A673 (cell line): ENCODE data around the gene STAG3.
"Not testable (repeated sequence)": the region's sequence is repeated elsewhere in the genome, so short reads cannot be mapped to it uniquely, and the experiment has no call there.

Source experiments
- CTCF ChIP-seq: fragments of 300-800, 200-600 bp; sonication (generic); conservative IDR thresholded peaks from 2 replicates; pipeline ENCODE4 v1.5.1; 2017; ENCODE audit warnings: low read depth, mild to moderate bottlenecking, antibody characterized with exemption, low read length, moderate library complexity, mixed read lengths
- EZH2 ChIP-seq: fragments of 200-600 bp; sonication (generic); IDR thresholded peaks from 2 replicates; pipeline ENCODE4 v1.6.1; 2017; ENCODE audit warnings: borderline replicate concordance, low read depth, mild to moderate bottlenecking, mixed read lengths, antibody characterized with exemption, low read length; ENCODE audit not compliant: poor library complexity, severe bottlenecking

- TF ChIP-seq CTCF, EZH2: not testable (repeated sequence)
Observed at GRCh38 chr7:100214356-100214755, 36.6 kb downstream of the STAG3 start.
